Measurements from ENCODE around the gene AMIGO2.

AMIGO2 gene

GRCh38 chr12:47098099-47098498 lies 18.3 kb upstream of the AMIGO2 start:
- DNase-seq (ENCODE audit: extremely low read depth in 1 of 2, low read depth in 1 of 2), result no peak

DNA sequence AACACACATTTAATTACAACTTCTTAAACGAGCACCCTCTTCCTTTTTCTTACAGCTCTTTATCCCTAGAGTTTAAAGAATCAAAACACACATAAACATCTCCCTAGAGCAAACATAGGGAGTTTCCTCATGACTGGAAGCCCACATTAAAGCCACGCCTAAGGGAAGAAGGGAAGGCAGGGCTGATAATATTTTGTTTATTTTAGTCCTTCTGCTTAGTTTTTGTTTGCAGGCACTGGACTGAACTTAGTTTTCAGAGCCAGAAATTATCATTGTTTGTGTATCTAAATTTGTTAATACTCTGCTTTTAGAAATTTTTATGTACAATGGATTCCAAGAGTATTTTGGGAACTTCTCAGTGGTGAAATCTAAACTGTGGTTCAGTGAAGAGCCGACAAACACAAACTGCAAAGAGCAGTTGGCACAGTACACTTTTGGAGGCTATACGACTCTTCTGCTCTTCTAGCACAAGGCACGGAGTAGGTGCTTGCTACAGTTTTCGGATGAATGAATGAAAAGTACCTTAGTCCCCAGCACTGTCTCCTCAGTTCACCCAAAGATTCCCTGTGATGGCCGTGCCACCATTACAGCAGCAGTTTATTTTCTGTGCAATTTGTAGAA lies 17.6 kb upstream of the AMIGO2 start:
- DNase-seq (ENCODE audit: extremely low read depth in 1 of 2, low read depth in 1 of 2), result no peak

DNA sequence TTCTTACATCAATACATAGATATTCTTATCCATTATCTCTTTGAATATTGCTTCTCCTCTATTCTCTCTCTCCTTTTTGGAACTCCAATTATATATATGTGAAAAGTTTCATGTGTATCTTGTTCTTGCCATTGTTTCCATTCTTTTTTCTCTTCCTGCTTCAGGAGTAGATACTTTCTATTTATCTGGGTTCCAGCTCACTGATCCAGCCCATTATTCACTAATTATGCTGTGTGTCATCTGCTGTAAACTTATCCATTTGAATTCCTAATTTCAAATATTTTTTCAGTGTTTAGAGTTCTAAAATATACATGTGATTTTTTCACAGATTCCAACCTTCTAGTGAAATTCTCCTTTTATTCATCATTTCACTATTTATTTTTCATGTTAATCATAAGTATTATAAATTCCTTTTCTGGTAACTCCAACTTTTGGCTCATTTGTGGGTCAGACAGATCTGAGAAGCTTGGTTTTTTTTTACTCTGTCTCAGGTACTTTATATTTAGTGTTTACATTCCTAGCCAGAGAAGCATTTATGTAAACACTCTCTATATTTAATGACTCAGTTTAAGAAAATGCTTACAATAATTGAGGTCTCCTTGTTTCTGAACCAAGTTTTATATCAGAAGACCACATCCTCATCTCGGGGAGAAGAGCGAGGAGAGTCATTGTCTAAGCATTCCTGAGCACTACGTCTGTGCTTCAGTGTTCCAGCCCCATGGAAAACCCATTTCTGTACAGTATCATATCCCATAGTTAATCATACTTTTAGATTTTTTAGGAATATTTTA lies 15.9 kb upstream of the AMIGO2 start:
- no peak for DNase-seq (ENCODE audit: extremely low read depth in 1 of 2, low read depth in 1 of 2)

- DNase-seq (ENCODE audit: extremely low read depth in 1 of 2, low read depth in 1 of 2), result no peak
Observed at GRCh38 chr12:47094804-47095203, 15.0 kb upstream of the AMIGO2 start.

GRCh38 chr12:47091009-47091408 lies 11.2 kb upstream of the AMIGO2 start:
- no peak for DNase-seq (ENCODE audit: extremely low read depth in 1 of 2, low read depth in 1 of 2)

DNA sequence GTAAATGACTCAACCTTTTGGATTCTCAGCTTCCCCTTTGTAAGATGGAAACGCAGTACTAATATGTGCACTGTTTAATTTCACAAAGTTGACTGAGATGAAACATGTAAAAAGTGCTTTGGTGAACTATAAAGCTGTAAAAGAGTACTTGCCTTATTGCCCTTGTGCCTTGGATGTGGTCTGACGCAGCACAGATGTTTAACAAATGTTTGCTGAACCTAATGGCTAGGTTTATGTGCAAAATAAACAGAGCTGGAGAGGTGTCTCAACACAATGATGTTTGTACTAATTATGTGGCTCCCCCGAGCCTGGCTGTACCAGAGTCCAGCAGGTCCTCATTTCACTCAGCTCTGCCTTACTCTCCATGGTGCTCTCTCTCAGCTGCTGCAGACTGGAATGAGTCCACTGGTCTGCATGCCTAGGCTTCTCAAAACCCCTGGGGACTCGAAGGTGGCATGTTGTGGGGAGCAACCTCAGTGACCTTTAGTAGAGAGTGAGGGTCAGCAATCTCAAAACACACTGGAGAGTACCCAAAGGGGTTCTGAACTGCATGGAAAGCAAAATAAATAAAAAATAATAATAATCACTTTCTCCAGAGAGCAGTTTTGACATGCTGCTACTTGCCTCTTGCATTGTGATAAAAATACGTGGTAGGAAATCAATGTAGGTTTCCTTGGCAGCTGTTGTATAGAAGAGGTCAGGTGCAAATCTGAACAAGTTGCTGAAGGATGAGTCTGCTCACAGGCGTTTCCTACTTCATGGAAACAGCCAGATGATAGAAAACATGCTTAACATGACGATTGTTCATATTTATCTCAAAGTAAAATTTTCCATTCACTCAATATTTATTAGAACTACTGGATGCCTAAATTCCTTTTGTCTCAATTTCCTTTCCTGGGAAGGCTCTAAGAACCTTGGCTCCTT lies 8.5 kb upstream of the AMIGO2 start:
- DNase-seq (ENCODE audit: extremely low read depth in 1 of 2, low read depth in 1 of 2), result no peak

GRCh38 chr12:47087088-47087688 lies 7.4 kb upstream of the AMIGO2 start:
- DNase-seq (ENCODE audit: extremely low read depth in 1 of 2, low read depth in 1 of 2), result no peak

DNA sequence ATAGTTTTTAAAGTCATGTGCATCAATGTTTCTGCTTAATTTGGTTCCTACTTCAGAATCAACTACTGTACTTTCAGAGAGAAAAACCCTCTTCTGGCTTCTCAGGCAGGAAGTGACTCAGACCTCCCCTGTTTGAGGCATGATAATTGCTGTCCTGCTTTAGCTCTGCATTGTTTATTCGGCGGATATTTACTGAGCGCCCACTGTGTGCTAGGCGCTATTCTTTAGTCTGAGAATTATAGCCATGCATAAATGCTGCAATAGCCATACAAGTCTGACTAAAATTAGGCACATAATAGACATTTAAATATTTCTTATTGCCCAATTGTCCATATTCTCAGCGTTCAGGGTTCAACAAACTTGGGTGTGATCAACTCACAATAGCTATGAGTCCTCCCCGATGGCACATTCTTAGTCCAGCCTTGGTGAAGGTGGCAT lies 6.1 kb upstream of the AMIGO2 start:
- peak in 1 of 2 donors; percentile 30 for DNase-seq (ENCODE audit: extremely low read depth in 1 of 2, low read depth in 1 of 2)

DNA sequence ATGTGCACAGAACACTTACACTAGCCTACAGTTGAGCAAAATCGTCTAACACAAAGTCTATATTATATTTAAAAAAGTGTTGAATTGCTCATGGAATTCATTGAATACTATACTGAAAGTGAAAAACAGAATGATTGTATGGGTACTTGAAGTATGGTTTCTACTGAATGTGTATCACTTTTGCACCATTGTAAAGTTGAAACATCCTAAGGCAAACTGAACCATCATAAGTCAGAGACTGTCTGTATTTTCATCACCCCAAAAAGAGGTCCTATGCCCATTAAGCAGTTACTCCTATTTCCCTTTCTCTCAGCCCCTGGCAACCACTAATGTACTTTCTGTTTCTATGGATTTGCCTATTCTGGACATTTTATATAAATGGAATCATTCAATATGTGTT lies 4.4 kb upstream of the AMIGO2 start:
- no peak for DNase-seq (ENCODE audit: extremely low read depth in 1 of 2, low read depth in 1 of 2)

- no peak for DNase-seq (ENCODE audit: extremely low read depth in 1 of 2, low read depth in 1 of 2)
Observed at GRCh38 chr12:47082796-47083621, 3.2 kb upstream of the AMIGO2 start.

- DNase-seq (ENCODE audit: extremely low read depth in 1 of 2, low read depth in 1 of 2), result no peak
Observed at GRCh38 chr12:47082283-47082682, 2.5 kb upstream of the AMIGO2 start.

DNA sequence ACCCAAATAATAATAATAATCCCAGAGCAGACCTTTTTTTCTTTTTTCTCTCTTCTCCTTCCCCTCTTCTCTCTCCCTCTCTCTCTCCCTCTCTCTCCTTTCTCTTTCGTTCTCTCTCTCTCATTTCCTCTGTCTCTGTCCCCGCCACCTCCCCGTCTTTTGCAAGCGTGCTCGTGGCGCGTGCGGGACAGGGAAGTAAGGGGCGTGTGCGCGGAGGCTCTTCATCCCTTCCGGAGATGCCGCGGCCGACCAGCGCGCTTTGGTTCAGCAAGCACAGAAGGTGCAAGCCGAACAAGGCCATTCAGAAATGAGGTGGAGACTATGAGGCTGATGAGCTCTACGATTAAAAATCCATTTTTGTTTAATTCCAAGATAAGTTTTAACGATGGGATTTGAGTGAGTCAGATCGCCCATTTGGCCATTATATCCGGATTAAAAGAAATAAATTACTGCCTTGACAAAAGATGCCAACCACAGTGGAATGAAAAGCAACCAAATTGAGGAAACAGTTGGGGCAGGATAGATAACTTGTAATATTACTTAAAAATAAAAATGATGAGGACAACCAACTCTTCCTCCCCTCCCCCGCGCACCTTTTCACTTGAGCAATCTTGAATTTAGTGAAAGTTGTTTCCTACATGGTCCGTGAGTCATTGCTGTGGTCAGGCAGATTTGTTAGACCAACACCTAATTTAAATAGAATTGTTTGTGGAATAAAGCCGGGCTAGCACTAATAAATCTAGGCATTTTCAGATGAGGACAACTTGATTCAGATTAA lies 1.2 kb upstream of the AMIGO2 start:
- peak in 1 of 2 donors; percentile 56 for DNase-seq (ENCODE audit: extremely low read depth in 1 of 2, low read depth in 1 of 2)

- DNase-seq (ENCODE audit: extremely low read depth in 1 of 2, low read depth in 1 of 2), result peak in 1 of 2 donors; percentile 11
Observed at GRCh38 chr12:47079981-47080724, 394 bp upstream of the AMIGO2 start.

DNA sequence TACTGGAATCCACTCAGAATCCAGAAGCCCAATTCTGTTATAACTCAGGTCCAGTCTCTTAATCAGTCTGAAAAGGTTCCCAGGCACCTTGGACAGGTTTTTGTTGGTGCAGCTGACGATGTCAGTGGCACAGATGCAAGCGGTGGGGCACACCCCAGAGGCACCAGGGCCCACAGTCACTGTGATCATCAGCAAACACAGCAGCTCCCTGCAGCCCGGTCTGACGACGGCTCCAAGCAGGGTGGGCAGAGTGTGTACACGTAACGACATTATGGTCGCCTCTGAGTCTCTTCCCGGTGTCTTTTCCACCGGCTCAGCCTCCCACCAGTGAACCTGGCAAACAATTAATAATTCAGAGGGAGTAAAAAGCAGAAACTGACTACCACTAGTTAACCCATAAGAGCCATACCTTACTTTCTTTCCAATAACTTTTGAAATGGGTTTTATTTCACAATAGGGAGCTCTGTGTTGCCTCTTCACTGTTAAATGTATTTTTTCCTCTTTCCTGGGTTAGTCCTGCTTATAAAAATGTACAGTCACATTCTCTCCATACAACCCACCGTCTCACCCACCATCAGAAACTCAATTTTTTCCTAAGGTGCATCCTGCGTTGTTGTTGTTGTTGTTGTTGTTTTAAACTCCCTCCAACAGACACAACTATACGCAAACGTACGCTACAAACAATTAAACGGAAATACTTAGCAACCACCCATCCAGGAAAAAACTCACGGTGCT lies 859 bp downstream of the AMIGO2 start:
- peak in 1 of 2 donors; percentile 30 for DNase-seq (ENCODE audit: extremely low read depth in 1 of 2, low read depth in 1 of 2)

GRCh38 chr12:47078086-47078395 lies 1.7 kb downstream of the AMIGO2 start:
- DNase-seq (ENCODE audit: extremely low read depth in 1 of 2, low read depth in 1 of 2), result no peak

DNA sequence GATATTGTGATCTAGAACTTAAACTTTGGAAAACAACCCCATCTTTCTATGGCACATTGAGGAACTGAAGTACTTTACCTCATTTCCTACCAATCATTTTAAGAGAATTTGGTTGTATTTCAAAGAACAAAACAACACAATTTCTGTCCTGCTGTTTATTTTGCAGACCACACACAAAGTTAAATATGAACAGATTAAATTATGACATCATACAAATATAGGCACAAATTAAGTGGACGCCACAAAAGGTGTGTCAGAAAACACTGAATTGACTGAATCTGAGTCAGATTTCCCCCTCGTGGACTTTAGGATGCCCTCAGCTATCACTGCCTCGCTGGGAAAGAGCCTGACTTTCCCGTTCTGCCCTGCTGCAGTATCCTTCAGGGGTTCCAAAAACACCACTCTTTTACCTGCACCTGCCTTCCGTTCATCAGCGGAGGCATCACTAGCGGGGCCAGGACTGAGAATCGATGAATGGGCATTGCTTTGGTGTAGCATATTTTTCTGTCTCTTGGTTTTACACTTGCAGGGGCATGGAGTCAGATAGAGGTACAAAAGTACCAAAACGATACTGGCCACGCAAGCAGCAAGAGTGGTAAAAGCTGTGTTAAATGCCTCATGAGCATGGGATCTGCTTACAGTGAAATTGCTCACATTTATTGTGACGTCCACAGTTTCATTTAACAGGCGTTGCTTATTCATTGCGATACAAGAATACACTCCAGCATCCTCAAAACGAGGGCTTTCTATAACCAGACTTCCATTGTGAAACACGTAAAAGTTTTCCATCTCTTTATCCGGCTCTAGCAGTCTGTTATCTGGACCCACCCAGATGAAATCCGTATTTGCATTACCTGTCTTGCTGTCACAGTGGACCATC lies 2.3 kb downstream of the AMIGO2 start:
- no peak for DNase-seq (ENCODE audit: extremely low read depth in 1 of 2, low read depth in 1 of 2)
